HG02884 (cell line): ENCODE results near the gene PLCL2.

ENCODE experiments used
- ATAC-seq: cut with Tn5 transposase; IDR thresholded peaks from one replicate; pipeline ENCODE4 v1.9.1; 2021; ENCODE audit warnings: mild to moderate bottlenecking, moderate library complexity; ENCODE audit not compliant: unreplicated experiment

The PLCL2 gene

DNA sequence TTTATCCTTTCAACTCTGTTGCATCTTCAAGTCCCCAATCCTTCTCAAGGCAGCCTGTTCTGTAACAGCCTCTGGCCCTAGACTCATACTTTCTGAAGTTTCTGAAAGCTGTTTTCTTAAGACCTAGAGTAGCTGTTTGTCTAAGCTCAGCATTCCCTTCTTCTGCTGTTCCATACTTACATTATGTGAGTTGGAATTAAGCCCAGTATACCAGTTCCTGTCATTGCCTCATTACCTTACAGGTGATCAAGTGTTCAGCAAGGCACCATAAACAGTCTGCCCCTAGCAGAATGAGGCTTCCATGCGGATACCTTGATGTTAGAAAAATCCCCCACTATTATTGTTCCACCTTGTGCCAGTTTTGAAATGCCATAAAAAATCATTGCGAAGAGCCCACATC lies 180.6 kb downstream of the PLCL2 start:
- ATAC-seq = no peak

DNA sequence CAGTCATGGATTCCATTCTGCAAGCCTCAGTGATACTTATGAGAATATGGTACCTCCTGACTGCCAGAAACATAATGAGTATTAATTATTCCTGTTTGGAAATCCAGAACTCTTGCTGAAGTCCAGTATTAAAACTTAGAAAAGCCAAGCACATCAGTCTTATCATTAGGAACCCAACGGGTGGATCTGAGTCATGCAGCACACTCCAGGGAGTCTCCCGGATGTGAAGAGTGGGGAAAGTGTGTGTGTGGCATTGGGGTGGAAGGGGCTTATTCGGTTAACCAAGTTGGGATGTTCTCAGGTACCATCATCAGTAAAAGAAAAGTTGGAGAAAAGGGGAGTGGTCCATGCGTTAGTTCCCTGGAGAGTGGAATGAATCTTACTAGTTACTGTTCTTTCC lies 181.1 kb downstream of the PLCL2 start:
- no peak for ATAC-seq

DNA sequence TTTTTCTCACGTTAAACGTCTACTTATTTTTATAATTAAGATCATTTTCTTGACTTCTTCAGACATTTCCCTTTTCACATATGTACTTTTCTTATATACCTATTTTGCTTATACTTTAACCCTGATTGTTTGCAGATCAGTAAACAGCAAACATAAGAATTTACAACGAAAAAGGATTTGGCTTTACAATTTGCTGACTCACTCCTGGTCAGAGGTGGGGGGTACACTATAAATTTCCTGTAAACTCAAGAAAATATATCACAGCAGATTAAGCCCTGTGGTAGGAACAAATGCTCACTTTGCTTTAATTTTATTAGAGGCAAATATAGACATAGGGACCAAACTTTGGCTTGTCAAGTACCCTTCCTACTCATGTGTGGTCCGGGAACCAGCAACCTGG lies 185.0 kb downstream of the PLCL2 start:
- no peak for ATAC-seq

DNA sequence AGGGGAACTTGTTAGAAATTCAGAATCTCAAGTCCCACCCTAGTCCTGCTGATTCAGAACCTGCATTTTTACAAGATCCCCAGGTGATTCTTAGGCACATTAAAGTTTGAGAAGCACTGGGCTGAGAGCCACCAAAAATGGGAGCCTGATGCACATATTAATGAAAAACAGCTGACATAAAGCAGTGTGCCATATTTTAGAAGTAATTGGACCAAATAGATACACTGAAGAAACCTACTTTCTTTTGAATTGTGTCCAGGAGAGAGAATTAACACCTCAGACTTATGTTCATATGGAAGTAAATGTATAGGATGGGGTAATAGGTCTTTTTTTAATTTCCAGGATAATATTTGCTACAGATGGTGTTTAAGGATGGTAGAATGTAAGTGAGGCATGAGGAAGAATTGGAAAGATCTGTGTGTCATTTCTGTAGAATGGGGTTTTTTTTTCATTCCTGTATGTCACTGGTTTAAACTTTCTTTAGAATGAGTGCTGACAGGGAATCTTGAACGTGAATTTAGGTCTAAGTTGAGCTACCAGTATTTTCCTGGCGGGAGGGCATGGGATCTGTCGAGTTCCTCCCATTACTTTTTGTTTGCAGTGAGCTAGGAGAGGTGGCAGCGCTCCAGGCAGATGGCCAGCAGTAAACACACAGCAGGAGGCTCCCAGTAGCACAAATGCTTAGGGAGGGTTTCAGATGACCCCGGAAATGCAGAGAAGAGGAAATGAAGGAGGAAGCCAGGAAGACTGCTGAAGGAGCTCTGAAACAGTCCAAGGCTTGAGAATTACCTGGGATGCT lies 185.6 kb downstream of the PLCL2 start:
- ATAC-seq = no peak

DNA sequence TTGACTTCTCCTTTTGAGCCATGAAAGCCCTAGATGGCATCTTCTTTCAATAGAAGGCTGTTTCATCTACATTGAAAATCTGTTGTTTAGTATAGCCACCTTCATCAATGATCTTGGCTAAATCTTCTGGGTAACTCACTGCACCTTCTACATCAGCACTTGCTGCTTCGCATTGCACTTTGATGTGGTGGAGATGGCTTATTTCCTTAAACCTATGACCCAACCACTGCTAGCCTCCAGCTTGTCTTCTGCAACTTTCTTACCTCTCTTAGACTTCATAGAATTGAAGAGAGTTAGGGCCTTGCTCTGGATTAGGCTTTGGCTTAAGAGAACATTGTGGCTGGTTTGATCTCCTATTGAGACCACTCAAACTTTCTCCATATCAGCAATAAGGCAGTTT lies 189.8 kb downstream of the PLCL2 start:
- no peak for ATAC-seq

DNA sequence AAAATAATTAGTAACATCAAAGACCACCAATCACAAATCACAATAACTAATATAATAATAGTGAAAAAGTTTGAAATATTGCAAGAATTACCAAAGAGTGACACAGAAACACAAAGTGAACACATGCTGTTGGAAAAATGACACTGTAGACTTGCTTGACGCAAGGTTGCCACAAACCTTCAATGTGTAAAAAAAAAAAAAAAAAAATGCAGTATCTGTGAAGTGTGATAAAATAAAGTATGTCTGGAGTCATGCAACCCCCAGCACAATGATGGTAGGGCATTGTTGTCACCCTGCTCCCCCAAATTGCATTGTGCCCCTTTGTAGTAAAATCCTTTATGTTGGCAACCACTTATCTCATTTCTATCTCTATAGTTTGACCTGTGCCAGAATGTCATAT lies 190.6 kb downstream of the PLCL2 start:
- no peak for ATAC-seq

DNA sequence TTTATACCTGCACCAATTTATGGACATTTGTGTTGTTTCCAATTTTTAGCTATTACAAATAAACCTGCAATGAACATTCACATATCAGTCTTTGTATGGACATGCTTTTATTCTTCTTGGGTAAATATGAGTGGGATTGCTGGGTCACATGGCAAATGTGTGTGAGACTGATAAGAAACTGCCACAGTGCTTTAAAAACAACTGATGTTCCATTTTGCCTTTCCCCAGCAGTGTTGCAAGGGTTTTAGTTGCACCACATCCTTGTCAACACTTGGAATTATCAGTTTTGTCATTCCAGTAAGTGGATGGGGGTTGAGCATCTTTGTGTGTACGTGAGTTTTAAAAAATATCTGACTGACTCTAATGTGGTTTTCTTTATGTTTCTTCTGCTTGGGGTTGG lies 191.2 kb downstream of the PLCL2 start:
- ATAC-seq = no peak

DNA sequence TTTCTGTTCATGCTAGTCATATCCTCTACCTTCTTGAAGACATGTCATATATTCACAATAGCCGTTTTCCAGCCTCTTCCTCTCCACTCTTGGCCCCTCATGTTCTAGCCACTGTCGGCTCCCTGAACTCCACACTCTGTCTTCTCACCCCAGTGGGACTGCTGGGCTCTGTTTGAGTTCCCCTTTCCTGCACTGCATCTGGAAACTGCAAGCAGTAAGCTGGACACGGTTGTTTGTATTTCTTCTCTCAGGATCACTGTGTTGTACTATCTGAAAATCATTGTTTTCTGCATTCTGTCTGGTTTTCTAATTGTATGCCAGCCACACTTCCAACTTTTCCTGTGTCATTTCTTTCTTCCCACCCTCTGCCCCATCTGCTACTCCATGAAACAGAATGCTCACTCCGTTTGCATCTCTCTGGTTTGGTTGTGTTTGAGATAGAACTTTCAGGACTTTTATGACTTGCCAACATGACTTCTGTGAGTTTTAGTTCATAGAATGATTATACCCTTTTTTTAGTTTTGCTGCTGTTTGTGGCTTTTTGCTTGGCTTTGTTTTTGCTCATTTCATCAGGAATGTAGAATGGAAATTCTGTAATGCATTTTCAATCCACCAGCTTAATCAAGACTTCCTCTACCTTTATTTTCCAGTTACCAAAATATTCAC lies 192.3 kb downstream of the PLCL2 start:
- ATAC-seq = no peak

DNA sequence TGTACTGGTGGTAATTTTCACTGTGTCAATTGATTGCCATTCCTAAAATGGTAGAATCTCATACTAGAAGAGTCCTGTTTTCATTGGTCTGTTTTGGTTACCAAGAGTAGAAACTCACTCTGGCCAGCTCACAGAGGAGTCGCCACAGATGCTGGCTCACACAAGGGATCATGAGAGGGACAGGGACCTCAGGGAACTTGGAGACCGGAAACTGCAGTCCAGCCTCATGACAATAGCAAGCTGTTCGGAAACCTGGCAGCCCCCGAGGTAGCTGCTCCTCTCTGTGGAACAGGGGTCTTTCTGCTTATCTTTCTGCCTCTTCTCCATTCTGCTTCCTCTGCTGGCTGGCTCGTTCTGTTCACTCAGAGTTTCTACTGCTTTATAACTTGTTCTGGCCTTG lies 192.9 kb downstream of the PLCL2 start:
- no peak for ATAC-seq

DNA sequence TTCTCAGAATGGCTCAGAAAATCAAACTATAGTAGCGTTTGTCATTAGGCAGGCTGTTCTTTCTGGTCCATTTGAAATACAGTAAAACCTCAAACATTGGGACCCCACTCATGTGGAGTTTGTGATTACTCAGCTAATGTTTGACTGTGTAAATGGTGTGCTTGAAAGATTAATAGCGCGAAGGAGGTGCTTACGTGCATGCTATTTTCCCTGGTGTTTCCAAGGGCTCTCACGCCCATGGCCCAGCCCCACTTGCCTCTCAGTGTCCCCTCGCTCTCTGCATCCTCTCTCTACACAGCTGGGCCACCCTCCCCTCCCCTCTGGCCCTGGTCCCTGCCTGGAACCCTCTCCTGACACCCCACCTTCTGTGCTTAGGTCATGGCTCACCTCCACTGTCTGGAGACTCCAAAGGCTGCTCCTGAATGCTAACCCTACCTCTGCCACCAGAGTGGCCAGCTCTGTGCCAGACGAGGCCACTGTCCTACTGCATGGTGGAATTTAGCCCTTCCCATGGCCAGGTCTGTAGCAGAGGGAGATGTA lies 194.2 kb downstream of the PLCL2 start:
- ATAC-seq = no peak

DNA sequence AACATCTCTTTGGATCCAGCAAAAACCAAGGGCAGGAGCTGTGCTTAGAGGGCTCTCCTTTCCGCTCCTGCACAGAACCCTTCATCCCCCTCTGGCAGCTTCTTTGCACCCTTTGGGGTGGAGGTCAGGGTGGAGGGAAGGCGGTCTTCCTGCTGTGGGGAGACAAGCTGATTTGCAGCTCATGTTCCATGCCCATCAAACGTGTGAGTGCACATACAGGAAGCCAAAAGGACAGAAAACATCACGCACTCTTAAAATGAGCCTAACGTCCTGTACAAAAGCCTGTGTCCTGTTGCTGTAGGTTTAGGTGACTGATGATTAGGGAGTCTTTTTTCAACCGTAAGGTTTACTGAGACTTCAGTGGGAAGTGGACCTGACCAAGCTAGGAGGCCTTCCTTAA lies 195.2 kb downstream of the PLCL2 start:
- no peak for ATAC-seq

DNA sequence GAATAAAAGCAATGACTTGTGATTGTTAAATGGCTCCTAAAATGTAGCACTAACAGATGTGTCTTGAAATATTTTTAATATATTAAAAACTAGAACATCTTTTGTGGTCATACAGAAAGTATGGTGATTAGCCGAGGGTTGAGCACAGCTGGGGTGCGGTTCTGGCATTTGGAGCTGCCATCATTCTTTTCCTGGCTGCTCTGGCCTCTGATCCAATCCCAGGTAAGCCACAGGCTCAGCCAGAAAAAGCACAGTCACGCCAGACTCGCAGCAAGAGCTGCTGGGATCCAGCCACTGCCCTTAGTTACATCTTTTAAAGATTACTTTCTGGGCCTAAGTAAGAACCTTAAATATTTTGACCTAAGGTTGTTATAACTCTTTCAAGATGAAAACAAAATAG lies 196.8 kb downstream of the PLCL2 start:
- ATAC-seq = no peak

DNA sequence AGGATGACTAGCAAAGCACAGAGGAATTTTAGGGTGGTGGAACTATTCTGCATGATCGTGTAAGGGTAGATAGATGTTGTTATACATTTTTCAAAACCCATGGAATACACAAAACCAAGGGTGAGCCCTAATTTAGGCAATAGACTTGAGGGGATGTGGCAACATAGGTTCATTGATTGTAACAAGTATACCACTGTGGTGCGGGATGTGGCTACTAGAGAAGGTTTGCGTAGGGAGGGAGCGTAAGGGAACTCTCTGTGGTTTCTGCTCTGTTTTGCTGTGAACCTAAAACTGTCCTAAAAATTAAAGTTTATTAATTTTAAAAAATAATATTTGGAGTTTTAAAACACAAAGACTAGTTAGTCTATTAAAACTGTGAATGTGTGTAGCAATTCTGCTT lies 202.8 kb downstream of the PLCL2 start:
- no peak for ATAC-seq

DNA sequence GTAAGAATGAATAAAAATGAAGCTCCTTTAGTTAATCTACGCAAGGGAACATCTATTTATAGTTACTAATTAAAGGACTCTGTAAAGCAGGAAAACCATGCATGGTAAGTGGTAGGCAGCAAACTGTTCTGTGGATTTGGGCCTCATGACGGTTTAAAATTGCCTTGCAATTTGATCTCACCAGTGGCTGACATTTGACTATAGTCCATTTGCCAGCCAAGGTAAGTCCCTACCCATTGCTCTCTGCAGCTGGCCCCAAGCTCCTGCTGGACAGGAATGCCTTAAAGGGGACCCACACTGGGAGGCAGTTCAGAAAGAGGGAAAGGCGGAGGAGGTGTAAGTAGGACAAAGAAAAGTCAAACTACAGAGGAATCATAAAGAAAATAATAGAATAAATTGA lies 203.3 kb downstream of the PLCL2 start:
- ATAC-seq = no peak

DNA sequence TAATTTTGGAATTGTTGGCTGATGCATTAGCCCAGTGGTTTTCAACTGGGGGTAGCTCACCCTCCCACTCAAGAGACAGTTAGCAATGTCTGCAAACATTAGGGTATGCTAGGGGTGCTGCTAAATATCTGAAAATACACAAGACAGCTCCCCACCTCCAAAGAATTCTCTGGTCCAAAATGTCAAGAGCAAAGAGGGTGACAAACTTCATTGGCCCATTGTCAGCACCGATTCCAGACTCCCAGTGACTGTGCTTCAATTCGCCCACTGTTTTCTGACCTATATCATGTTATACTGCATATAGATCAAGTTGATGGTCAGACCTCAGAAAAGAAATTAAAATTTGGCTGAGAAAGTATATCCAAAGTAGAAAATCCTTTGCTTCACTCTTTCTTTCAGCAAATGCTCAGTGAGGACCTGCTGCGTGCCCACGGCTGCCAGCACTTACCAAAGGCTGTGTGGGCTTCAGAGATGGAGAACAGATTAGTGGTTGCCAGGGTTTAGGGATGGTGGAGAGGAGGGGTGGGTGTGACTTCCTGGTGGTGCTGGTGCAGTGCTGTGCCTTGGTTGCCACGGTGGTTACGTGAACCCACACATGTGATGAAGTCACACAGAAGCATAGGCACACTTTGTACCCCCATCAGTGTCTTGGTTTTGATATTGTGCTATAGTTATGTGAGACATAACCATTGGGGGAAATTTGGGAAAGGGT lies 204.0 kb downstream of the PLCL2 start:
- no peak for ATAC-seq

DNA sequence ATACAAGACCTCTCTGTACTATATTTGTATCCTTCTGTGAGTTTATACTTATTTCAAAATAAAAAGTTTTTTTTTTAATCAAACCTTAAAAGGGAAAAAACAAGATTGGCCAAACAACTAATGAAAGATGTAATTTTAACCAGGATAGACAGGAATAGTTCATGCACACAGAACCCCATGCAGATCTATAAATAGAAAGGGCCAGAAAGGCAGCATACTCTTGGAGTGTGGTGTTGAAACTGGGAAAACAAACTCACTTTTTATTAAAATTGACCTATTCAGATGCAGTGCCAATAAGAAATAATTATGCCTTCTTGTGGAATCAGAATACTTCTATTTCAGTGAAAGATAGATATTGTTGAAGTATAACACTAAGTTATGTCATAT lies 204.6 kb downstream of the PLCL2 start:
- ATAC-seq = no peak

DNA sequence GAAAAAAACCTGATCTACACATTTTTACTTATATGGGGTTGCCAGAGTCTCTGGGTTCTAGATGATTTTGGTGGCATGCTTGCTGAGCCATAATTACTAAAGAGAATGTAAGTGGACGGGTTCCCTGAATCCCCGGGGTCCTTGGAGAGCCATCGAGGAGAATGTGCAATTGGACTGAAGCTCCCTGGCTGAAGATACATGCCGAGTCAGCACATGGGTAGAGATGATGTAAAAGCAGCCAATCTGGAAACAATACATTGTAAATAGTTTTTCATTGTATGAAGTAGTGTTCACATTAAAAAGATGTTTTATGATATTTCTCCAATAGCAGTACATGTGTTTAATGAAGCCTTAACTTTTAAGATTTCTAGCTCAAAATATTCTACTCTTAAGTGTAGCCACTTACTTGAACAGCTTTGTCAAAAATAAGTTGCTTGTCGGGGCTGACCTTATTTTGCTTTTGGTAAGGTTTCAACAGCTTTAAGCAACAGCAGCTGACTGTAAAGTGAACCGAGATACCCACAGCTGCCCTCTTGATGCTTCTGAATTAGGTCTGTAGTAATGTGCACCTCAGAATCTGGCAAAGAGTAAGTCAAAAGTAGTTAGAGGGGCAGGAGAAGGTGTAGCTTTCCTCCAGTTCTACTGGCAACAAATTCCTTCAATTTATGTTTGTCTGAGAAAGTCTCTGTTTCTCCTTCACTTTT lies 205.7 kb downstream of the PLCL2 start:
- ATAC-seq = no peak

DNA sequence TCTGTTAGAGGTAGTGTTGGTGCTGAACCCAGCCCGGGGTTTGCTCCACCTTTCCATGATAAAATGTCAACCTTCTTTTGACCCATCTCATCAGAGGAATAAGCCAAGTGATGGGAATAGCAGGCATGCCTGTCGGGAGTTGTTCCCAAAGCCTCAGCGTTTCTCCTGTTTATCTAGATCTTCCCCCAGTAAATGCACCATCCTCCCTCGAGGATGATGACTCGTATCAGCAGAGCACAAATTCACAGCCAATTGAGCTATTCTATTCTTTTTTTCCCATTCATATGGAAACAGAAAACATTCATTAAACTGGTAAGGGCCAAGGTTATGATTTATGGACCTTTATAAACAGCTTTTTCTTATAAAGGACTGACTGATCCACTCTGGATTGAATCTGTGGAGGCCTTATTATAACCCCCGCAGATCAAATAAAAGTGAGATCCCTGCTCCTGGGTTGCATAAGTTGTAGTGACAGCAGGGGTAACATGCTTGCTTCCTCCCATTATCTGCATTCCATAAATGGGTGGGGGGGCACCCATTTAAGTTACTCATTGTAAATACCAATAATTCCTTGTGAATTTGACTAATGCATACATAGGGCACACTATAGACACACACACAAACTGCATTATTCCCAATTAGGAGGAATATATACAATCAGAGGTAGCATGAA lies 207.3 kb downstream of the PLCL2 start:
- ATAC-seq = no peak

DNA sequence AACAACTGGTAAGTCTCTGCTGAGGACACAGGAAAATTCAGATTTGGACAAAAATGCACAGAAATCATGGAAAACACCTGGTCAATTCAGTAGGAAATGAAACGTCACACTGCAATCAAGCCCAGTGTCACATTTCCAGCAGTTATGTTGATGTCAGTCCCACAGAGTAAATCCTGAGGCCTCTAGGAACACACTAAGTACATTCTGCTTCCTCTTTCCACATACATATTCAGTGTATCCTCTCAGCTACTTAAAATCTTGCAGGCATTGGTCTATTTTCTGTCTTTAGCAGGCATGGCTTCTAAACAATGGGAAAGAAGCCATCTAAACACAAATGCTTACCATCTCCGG lies 207.8 kb downstream of the PLCL2 start:
- no peak for ATAC-seq

DNA sequence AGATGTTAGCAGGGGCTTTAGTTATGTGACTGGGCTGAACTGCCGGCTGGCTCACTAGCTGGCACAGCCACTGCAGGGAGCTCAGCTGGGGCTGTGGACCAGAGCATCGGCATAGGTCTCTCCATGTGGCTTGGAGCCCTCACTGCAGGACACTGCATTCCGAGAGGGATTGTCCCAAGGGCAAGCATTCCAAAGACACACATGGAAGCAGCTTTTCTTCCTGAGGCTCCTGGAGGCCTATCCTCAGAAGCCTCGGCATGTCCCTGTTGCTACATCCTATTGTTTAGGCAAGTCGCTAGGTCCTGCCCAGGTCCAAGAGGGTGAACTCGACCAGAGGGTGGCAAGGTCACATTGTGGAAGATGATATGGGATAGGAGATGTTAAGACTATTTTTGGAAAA lies 209.8 kb downstream of the PLCL2 start:
- no peak for ATAC-seq

DNA sequence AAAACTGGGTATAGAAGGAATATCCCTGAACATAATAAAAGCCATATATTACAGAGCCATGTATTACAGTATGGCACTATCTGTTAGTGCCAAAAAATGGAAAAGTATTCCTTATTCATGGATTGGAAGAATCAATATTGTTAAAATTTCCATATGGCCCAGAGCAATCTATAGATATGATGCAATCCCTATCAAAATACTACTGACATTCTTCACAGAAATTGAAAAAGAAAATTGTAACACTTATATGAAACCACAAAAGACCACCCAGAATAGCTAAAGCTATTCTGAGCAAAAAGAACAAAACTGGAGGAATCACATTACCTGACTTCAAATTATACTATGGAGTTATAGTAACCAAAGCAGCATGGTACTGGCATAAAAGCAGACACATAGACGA lies 218.8 kb downstream of the PLCL2 start:
- ATAC-seq = no peak
